LNCaP clone FGC (cell line): ENCODE results near the gene CYP3A7.
"Not testable (repeated sequence)": the region's sequence is repeated elsewhere in the genome, so short reads cannot be mapped to it uniquely, and the experiment has no call there.

Experiments used
- DNase-seq: peaks from one replicate; pipeline ENCODE4 v3.0.0-alpha.2; 2011; ENCODE audit warnings: low read depth
- H3K4me3 ChIP-seq: 2 replicates; pipeline ENCODE4 v1.5.1; 2011; ENCODE audit warnings: mild to moderate bottlenecking, low read depth, low read length, control low read depth
- TF ChIP-seq, protein P1 (sequence below): IDR thresholded peaks from 2 replicates; pipeline ENCODE4 v1.5.1; 2012; ENCODE audit warnings: mild to moderate bottlenecking; ENCODE audit not compliant: control insufficient read depth, insufficient read depth; ENCODE audit errors: extremely low read depth

Gene CYP3A7

DNA sequence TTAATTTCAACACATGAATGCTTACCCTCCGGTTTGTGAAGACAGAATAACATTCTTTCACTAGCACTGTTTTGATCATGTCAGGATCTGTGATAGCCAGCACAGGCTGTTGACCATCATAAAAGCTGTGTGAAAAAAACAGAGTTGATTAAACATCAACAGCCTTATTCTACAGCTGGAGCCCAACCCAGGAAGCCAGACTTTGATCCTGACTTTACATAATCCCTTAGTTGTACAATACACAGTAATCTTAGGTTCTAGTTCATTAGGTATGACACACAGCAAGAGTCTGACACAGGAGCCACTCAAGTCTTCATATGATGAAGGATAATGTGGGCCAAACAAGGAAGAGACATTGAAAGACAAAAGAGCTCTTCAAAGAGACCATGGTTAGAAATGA, 37.6 kb upstream of the CYP3A7 start:
- TF ChIP-seq, protein P1, sequence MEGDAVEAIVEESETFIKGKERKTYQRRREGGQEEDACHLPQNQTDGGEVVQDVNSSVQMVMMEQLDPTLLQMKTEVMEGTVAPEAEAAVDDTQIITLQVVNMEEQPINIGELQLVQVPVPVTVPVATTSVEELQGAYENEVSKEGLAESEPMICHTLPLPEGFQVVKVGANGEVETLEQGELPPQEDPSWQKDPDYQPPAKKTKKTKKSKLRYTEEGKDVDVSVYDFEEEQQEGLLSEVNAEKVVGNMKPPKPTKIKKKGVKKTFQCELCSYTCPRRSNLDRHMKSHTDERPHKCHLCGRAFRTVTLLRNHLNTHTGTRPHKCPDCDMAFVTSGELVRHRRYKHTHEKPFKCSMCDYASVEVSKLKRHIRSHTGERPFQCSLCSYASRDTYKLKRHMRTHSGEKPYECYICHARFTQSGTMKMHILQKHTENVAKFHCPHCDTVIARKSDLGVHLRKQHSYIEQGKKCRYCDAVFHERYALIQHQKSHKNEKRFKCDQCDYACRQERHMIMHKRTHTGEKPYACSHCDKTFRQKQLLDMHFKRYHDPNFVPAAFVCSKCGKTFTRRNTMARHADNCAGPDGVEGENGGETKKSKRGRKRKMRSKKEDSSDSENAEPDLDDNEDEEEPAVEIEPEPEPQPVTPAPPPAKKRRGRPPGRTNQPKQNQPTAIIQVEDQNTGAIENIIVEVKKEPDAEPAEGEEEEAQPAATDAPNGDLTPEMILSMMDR, result no peak
- no peak for DNase-seq
- no peak overlapping the region for H3K4me3 ChIP-seq

GRCh38 chr7:99769494-99769893, 34.5 kb upstream of the CYP3A7 start:
- not testable (repeated sequence) for DNase-seq, H3K4me3 ChIP-seq

GRCh38 chr7:99768471-99768870, 33.5 kb upstream of the CYP3A7 start:
- TF ChIP-seq, protein P1, result no peak
- DNase-seq, result no peak
- no peak overlapping the region for H3K4me3 ChIP-seq

DNA sequence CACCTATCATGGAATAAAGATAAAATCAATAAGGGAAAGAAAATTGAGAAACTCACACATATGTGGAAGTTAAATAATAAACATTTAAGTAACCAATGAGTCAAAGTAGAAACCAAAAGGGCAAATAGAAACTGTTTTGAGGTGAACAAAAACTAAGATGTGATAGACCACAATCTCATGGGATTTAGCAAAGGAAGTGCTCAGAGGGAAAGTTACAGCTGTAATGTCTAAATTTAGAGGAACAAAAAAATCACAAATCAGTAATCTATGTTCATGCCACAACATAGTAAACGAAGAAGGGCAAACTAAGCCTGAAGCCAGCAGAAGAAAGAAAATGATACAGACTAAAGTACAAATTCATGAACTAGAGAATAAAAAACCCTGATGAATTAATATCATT, 32.7 kb upstream of the CYP3A7 start:
- no peak for DNase-seq
- TF ChIP-seq, protein P1, result no peak
- H3K4me3 ChIP-seq, result no peak overlapping the region

GRCh38 chr7:99766484-99767099, 31.6 kb upstream of the CYP3A7 start:
- no peak overlapping the region for H3K4me3 ChIP-seq
- TF ChIP-seq, protein P1, result no peak
- DNase-seq, result no peak

DNA sequence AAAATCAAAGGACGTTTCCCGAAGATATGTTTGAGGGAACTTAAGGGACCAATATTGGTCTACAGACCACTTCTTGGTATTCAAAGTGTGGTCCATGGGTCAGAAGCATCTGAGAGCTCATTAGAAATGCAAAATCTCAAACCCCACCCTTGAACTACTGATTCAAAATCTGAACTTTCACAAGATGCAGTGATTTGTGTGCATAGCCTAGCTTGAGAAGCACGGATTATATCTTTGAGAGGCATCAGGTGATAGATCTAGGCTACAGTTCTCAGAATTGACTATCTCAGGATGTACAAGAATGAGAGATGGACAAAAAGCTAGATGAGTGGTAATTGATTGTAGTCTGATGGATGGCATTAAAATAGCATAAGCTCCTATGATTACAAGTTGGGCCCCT, 29.5 kb upstream of the CYP3A7 start:
- no peak overlapping the region for H3K4me3 ChIP-seq
- no peak for DNase-seq
- TF ChIP-seq, protein P1, result no peak

- DNase-seq, result no peak
- no peak overlapping the region for H3K4me3 ChIP-seq
- TF ChIP-seq, protein P1, result no peak
Observed at GRCh38 chr7:99762680-99763327, 27.8 kb upstream of the CYP3A7 start.
